ENCODE measurements around the gene DNAJC21.

The DNAJC21 gene

GRCh38 chr5:34976347-34976746, 47.0 kb downstream of the DNAJC21 start:
- no peaks in the 10 kb centered on the region for H3K27me3 ChIP-seq (ENCODE audit: insufficient read depth, low read length, poor library complexity, severe bottlenecking)
- no peaks in the 10 kb centered on the region for H3K79me2 ChIP-seq (ENCODE audit: insufficient read depth, low read length)
- no peaks in the 10 kb centered on the region for H3K9me3 ChIP-seq (ENCODE audit: insufficient read depth, low read depth, low read length)
- H3K36me3 ChIP-seq (ENCODE audit: insufficient read depth, low read length), result no peaks in the 10 kb centered on the region
- H2AFZ ChIP-seq (ENCODE audit: low read length), result no peak overlapping the region
- no peaks in the 10 kb centered on the region for H4K20me1 ChIP-seq (ENCODE audit: insufficient read depth, low read length, poor library complexity, severe bottlenecking)
- no peak for TF ChIP-seq CTCF (conservative IDR thresholded peaks at IDR 0.05; ENCODE audit: low read length)
- no peak for TF ChIP-seq EZH2phosphoT487 (IDR thresholded peaks at IDR 0.05; ENCODE audit: borderline replicate concordance)
- no peak overlapping the region for H3K9ac ChIP-seq (ENCODE audit: low read depth, low read length, poor library complexity, severe bottlenecking)
- H3K9me2 ChIP-seq (replicated peaks; ENCODE audit: low read depth, low read length), result no peaks in the 10 kb centered on the region
- H3K4me2 ChIP-seq (ENCODE audit: low read depth, low read length, poor library complexity, severe bottlenecking), result no peak overlapping the region
- no peaks in the 10 kb centered on the region for H3F3A ChIP-seq (ENCODE audit: low read depth)
- no peaks in the 10 kb centered on the region for H3K4me1 ChIP-seq (ENCODE audit: insufficient read depth, low read length, poor library complexity, severe bottlenecking)
- H3K4me3 ChIP-seq (ENCODE audit: low read length, poor library complexity, severe bottlenecking), result no peak overlapping the region

GRCh38 chr5:34977934-34978613, 48.7 kb downstream of the DNAJC21 start:
- Histone ChIP-seq H3K9me2 (replicated peaks; ENCODE audit: low read depth, low read length) (no peaks in the 10 kb centered on the region), H3K9ac (ENCODE audit: low read depth, low read length, poor library complexity, severe bottlenecking) (no peak overlapping the region), H4K20me1 (ENCODE audit: insufficient read depth, low read length, poor library complexity, severe bottlenecking) (no peaks in the 10 kb centered on the region), H3K79me2 (ENCODE audit: insufficient read depth, low read length) (no peaks in the 10 kb centered on the region), H3K4me1 (ENCODE audit: insufficient read depth, low read length, poor library complexity, severe bottlenecking) (no peaks in the 10 kb centered on the region), H3K9me3 (ENCODE audit: insufficient read depth, low read depth, low read length) (no peaks in the 10 kb centered on the region), H2AFZ (ENCODE audit: low read length) (no peak overlapping the region), H3K4me2 (ENCODE audit: low read depth, low read length, poor library complexity, severe bottlenecking) (no peak overlapping the region), H3K27me3 (ENCODE audit: insufficient read depth, low read length, poor library complexity, severe bottlenecking) (no peaks in the 10 kb centered on the region), H3F3A (ENCODE audit: low read depth) (no peaks in the 10 kb centered on the region), H3K36me3 (ENCODE audit: insufficient read depth, low read length) (no peaks in the 10 kb centered on the region), H3K4me3 (ENCODE audit: low read length, poor library complexity, severe bottlenecking) (no peak overlapping the region)
- TF ChIP-seq CTCF (conservative IDR thresholded peaks at IDR 0.05; ENCODE audit: low read length), result no peak
- no peak for TF ChIP-seq EZH2phosphoT487 (IDR thresholded peaks at IDR 0.05; ENCODE audit: borderline replicate concordance)

GRCh38 chr5:34978681-34979080, 49.3 kb downstream of the DNAJC21 start:
- Histone ChIP-seq H3K4me2 (ENCODE audit: low read depth, low read length, poor library complexity, severe bottlenecking) (no peak overlapping the region), H4K20me1 (ENCODE audit: insufficient read depth, low read length, poor library complexity, severe bottlenecking) (no peaks in the 10 kb centered on the region), H3K27me3 (ENCODE audit: insufficient read depth, low read length, poor library complexity, severe bottlenecking) (no peaks in the 10 kb centered on the region), H3K9ac (ENCODE audit: low read depth, low read length, poor library complexity, severe bottlenecking) (no peak overlapping the region), H3K4me1 (ENCODE audit: insufficient read depth, low read length, poor library complexity, severe bottlenecking) (no peaks in the 10 kb centered on the region), H3K4me3 (ENCODE audit: low read length, poor library complexity, severe bottlenecking) (no peak overlapping the region), H3K79me2 (ENCODE audit: insufficient read depth, low read length) (no peaks in the 10 kb centered on the region), H3K9me3 (ENCODE audit: insufficient read depth, low read depth, low read length) (no peaks in the 10 kb centered on the region), H3K9me2 (replicated peaks; ENCODE audit: low read depth, low read length) (no peaks in the 10 kb centered on the region), H2AFZ (ENCODE audit: low read length) (no peak overlapping the region), H3F3A (ENCODE audit: low read depth) (no peaks in the 10 kb centered on the region), H3K36me3 (ENCODE audit: insufficient read depth, low read length) (no peaks in the 10 kb centered on the region)
- TF ChIP-seq CTCF (conservative IDR thresholded peaks at IDR 0.05; ENCODE audit: low read length) (no peak), EZH2phosphoT487 (IDR thresholded peaks at IDR 0.05; ENCODE audit: borderline replicate concordance) (no peak)

Data from Loucy (cell line).